T-helper 9 cell (primary cell): Measurements from ENCODE around the gene VSTM2B.

Experiments used
- DNase-seq: peaks from one replicate; pipeline ENCODE4 v3.0.0-alpha.2; 2020

The VSTM2B gene

DNA sequence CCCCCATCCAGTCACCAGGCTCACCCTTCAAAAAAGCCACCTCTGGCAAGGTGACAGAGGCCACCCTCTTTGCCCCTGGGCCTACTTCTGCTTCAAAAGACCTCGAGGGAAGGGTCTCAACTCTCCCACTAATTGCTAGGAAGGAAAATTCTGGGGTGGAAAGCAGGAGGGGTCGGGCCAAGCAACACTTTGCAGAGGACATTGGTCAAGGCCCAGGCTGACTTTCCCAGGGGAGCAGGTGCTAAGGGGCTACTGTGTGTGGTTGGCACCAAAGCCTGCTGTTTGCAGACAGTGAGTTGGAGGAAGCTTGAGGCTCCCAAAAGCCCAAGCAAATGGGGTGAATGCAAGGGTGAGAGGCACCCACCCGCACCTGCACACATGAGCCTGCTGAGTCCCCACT lies 28.6 kb upstream of the VSTM2B start:
- DNase-seq, result no peak

- no peak for DNase-seq
Observed at GRCh38 chr19:29497686-29498436, 27.9 kb upstream of the VSTM2B start.

DNA sequence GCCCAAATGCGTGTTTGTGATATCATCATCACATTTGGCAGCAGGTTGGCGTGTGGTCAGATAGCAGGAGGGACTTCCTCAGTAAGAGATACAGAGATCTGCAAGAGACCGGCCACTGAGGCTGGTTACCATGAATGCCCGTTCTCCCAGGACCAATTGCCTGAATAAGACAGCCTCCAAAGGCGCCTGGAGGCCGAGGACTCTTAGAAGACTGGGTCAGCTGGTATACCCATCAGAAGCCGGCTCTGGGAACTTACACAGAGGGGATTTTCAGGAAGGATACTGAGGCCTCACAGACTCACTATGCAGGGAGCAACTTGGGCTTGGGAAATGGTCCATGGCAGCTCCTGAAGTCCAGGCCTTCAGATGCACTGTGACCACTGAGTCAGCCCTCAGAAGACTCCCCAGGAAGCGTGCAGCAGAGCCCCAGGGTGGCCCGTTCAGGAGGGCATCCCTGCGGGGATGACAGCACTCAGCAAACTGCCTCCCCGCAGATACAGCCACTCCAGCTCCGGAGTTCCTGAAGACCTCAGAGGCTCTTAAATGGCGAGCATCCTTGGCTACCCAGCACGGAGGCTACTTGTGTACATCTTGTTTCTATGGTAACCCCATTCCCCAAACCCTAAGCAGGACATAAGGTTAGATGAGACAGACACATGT lies 26.4 kb upstream of the VSTM2B start:
- DNase-seq, result no peak

DNA sequence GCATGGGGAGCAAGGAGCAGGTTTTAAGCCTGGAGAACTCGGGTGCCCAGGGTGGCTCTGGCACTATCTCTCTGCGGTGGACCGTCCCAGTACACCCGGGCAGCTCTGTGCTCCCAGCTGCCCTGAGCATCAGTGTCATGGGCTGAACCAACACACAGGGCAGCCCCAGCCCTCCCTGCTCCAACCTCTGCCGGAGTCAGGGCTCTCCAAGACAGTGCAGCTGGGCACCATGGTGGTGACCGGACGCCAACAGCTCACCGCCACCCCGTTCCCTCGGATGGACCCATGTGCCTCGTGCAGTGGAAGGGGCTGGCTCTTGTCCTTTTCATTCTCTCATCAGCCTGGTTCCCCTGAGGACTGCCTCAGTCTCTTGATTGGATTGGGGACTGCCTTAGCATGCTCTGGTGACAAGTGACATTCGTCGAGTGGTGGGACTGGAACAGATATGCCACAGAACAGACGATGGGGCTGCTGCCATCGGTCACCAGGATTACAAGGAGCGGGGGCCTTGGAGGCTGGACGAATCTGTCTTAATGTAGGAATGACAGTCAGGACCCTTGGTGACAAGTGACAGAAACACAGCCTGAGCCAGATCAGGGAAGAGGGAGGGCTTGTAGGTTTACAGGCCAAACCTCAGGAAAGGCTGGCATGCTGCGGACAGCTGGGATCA lies 25.7 kb upstream of the VSTM2B start:
- DNase-seq, result no peak

- no peak for DNase-seq
Observed at GRCh38 chr19:29501816-29502580, 23.8 kb upstream of the VSTM2B start.

GRCh38 chr19:29502581-29502850 lies 23.3 kb upstream of the VSTM2B start:
- no peak for DNase-seq

- DNase-seq, result no peak
Observed at GRCh38 chr19:29503140-29503758, 22.5 kb upstream of the VSTM2B start.

DNA sequence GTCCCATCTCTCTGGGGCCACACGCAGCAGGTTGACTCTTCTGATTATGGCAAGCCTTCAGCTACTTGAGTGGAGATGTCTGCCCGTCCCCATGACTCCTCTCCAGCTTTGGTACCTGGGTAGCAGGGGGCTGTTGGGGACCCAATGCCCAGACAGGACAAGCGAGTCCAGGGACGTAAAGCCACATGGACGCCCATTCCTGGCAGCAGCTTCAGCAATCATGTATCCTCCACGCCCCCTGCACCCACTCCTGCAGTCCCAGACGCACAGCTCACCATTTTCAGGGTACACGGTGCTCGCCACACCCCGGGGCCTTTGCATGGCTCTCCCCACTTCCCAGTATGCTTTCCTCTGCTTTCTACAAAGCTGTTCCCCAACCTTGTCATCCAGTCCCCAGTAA lies 22.0 kb upstream of the VSTM2B start:
- DNase-seq, result no peak

GRCh38 chr19:29504454-29504853 lies 21.3 kb upstream of the VSTM2B start:
- DNase-seq, result no peak

- no peak for DNase-seq
Observed at GRCh38 chr19:29505097-29505824, 20.5 kb upstream of the VSTM2B start.

DNA sequence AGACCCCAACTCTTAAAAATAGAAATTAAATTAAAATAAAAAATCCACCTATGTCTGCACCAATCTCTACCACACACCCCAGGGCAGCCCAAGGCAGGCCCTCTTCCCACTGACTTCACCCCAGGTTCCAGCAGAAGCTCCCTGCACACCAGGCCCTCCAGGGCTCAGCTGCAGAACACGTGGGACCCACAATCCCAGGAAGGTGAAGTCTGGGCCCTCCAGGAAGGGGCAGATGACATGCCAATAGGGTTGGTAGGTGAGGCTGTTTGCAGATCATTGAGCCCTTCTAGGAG lies 19.2 kb upstream of the VSTM2B start:
- DNase-seq, result no peak

DNA sequence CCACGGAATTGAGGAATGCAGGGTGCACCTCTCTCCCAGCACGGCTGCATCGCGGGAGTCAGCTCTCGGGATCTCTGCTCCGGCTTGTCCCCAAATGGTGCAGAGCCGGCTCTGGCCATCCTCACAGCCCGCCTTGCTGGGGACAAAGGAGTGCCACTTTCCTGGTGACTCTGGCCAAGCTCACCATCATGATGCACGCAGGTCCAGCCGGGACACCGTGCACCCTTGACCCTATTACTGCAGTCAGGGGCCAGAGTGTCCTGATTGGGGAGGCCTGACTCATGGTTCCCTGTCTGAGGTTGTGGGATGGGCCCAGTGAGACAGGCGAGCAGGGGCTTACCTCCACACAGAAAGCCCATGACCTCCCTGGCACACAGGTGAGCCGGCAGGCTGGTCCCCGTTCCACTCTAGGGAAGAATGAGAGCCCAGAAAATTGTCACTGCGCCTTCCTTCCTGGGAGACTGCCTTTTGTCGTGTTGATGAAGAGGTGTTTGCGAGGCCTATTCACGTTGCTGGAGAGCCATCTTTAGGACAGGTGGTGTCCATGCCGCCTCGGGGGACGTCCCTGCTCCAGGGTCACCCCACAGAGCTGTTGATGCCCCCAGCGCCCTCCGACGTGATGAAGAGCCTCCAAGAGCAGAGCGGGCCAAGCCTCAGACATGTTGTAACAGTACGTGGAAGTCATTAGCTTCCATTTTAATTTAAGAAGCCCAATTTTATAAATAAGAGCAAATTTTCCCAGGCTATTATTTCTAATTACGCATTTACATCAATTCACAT lies 18.5 kb upstream of the VSTM2B start:
- no peak for DNase-seq

- DNase-seq, result no peak
Observed at GRCh38 chr19:29508181-29508580, 17.6 kb upstream of the VSTM2B start.

DNA sequence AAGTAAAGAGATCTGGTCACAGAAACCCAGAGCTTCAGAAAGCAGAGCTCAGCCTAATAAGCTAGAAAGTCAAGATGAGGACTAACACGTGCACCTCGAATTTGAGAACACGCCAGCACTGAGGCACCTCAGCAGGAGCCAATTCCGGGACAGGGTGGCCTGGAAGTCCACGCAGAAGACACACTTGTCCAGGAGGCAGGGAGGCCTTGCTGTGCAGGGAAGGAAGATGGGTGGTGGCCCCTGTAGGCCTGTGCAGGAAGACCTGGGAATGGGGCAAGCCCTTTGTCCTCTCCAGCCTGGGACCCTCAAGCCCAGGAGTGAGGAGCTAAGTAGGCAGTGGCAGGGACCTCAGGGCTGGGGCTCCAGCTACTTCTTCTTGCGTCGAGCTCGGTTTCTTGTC lies 16.3 kb upstream of the VSTM2B start:
- no peak for DNase-seq

DNA sequence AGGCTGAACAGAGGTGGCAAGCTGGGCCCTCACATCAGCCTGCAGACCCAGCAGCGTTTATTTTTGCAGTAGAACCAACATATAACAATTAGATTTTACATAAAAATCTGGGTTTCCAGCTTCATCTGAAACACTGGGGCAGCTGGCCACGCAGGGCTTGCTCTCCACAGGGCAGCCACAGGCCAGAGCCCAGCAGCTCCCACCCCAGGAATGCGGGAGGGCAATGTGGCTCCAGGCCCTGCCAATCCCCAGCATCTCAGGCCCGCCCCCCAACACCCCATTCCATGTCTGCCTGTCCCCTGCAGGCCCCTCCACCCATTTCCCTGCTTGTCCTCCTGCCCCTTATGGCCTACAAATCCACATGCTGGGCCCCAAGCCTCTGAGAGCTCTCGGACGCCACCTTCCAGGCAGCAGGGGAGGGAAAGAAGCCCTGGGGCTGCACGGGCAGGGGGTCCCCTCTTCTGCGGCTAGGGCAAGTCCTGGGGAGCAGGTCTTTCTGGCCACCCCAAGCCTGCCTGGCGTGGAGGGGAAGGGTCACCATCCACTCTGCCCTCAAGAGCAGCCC lies 15.0 kb upstream of the VSTM2B start:
- no peak for DNase-seq

GRCh38 chr19:29511768-29512167 lies 14.0 kb upstream of the VSTM2B start:
- no peak for DNase-seq

DNA sequence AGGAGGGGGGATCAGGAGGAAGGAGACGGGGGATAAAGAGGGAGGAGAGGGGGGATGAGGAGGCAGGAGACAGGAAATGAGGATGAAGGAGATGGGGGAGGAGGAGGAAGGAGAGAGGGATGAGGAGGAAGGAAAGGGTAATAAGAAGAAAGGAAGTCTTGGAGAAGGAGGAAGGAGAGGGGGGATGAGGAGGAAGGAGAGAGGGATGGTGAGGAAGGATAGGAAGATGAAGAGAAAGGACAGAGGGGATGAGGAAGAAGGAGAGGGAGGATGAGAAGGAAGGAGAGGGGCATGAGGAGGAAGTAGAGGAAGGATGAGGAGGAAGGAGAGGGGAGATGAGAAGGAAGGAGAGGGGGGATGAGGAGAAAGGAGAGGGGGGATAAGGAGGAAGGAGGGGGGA lies 13.0 kb upstream of the VSTM2B start:
- DNase-seq, result no peak

DNA sequence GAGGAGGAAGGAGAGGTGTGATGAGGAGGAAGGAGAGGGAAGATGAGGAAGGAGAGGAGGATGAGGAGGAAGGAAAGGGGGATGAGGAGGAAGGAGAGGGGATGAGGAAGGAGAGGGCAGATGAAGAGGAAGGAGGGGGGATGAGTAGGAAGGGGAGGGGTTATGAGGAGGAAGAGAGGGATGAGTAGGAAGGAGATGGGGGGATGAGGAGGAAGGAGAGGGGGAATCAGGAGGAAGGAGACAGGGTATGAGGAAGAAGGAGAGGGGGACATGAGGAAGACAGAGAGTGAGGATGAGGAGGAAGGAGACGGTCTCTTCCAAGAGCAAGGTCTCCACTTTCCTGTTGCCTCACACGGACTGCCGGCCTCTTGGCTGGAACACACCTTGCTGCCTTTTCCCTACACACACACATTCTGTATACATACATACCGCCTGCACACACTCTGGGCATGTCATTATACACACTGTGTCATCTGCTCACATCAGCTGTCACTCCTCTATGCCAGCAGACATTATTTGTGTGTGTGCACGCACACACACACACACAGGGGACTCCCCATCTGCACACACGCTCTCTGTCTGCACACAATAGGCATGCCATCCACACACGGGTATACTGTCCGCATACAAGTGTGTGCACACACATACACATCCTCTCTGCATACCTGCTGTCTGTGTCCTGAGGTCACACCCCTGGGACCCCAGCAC lies 11.1 kb upstream of the VSTM2B start:
- no peak for DNase-seq

DNA sequence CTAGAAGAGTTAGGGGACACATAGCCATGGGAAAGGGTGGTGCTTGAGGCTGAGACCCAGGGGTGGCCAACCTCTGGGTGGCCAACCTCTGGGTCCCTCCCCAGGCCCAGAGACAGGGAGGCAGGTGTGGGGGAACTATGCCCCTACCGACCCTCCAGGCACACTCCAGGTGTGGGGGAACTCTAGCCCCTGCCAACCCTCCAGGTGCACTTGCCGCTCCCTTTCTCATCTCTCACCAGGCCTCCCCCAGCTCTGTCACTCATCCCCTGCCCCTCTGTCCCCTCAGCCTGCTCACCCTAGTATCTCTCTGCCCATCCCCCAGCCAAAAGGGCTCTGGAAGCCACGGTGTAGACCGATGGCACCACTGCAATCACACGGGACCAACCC lies 10.6 kb upstream of the VSTM2B start:
- no peak for DNase-seq

DNA sequence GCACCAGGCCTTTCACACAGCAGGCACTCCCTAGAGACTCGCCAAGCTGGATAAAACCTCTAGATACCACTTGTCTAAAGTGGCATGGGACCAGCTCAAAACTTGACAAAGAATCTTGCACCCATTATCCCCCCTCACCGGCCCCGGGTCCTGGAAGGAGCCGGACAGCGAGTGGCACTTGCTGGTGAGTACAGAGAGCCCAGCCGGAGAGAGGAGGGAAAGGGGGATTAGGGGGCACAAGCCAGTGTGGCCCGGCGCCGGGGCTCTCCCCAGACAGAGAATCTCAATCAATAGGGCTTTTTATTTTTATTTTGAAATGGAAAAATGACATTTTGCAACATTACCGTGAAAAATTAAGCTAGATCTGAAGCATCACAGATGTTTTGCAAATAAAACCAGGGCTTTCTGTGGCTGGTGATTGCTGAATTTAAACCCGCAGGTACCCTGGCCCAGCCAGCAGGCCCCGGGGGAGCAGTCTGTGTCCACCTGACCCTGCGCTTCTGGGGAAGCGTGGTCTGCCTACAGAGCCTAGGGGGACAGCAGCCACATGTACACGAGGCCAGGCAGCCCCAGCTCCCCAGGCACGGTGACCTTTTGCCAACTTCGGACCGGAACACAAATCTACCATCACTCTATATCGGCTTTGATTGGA lies 10.0 kb upstream of the VSTM2B start:
- DNase-seq, result no peak
